Panc1 (cell line): ENCODE data around the gene N4BP2L2. TPM values are rescaled to one million over a fixed set of nuclear protein-coding genes. Genes with fewer than 3 reads are reported as not detected.
A peak's percentile ranks its signal among the peaks of the same experiment; 100 is the strongest.

ENCODE experiments used
- ATAC-seq: fragments of 200-7000 bp; cut with Tn5 transposase; 2 replicates; pipeline ENCODE4 v1.9.1; 2020; ENCODE audit warnings: mild to moderate bottlenecking, moderate library complexity
- BruUV-seq: library from RNA; stranded (reverse); fragments of 400-500 nt; replicated peaks from 2 replicates; lab custom pipeline; 2021; lab: Mats Ljungman, UMichigan
- CTCF ChIA-PET: fragments of 300-600 bp; sonication (Branson Sonifier 250); formaldehyde crosslinking; loops from one replicate; lab custom pipeline; 2022; ENCODE audit warnings: antibody characterized with exemption; lab: Charles Lee
- POLR2A ChIA-PET: fragments of 300-600 bp; sonication (Branson Sonifier 250); formaldehyde crosslinking; loops from one replicate; lab custom pipeline; 2022; ENCODE audit warnings: antibody characterized with exemption; lab: Charles Lee
- DNase-seq: peaks from one replicate; pipeline ENCODE4 v3.0.0-alpha.2; 2010; ENCODE audit warnings: low read depth, low spot score
- H3K27ac ChIP-seq: 2 replicates; pipeline ENCODE4 v1.5.1; 2011; ENCODE audit warnings: mild to moderate bottlenecking, low read length, inconsistent platforms
- H3K27me3 ChIP-seq: fragments of 200-500 bp; sonication (Bioruptor generic); 2 replicates; pipeline ENCODE4 v1.6.0; 2014; ENCODE audit warnings: low read length, inconsistent platforms; ENCODE audit not compliant: control insufficient read depth, insufficient read depth
- H3K36me3 ChIP-seq: fragments of 200-500 bp; sonication (Bioruptor generic); 2 replicates; pipeline ENCODE4 v1.5.1; 2014; ENCODE audit warnings: inconsistent platforms, mild to moderate bottlenecking, low read length, moderate library complexity; ENCODE audit not compliant: control insufficient read depth, insufficient read depth
- H3K4me1 ChIP-seq: 2 replicates; pipeline ENCODE4 v1.5.1; 2011; ENCODE audit warnings: inconsistent platforms, mild to moderate bottlenecking, low read length, moderate library complexity; ENCODE audit not compliant: control insufficient read depth, insufficient read depth
- H3K4me3 ChIP-seq, 2 experiments: 2 replicates each; pipeline ENCODE4 v1.5.1; 2011 to 2012; ENCODE audit warnings: low read depth in 2 of 2, low read length in 2 of 2, mild to moderate bottlenecking in 2 of 2, inconsistent platforms in 1 of 2, moderate library complexity in 1 of 2
- H3K9me3 ChIP-seq: fragments of 200-500 bp; sonication (Bioruptor generic); 2 replicates; pipeline ENCODE4 v1.5.1; 2014; ENCODE audit warnings: low read depth, mild to moderate bottlenecking, inconsistent platforms, low read length, moderate library complexity; ENCODE audit not compliant: control insufficient read depth, insufficient read depth
- CTCF ChIP-seq: fragments of 450-650 bp; IDR thresholded peaks from 2 replicates; pipeline ENCODE4 v1.5.1; 2017; ENCODE audit warnings: mild to moderate bottlenecking
- POLR2AphosphoS5 ChIP-seq: IDR thresholded peaks from 2 replicates; pipeline ENCODE4 v1.6.1; 2012; ENCODE audit warnings: mild to moderate bottlenecking, low read depth, low read length, moderate library complexity
- REST ChIP-seq, 2 experiments: IDR thresholded peaks; 2 replicates each; pipeline ENCODE4 v1.6.1; 2011 to 2012; ENCODE audit warnings: low read depth in 2 of 2, control low read depth in 1 of 2, low read length in 1 of 2, mild to moderate bottlenecking in 1 of 2, moderate library complexity in 1 of 2; ENCODE audit not compliant: insufficient read depth in 1 of 2
- SIN3A ChIP-seq: IDR thresholded peaks from 2 replicates; pipeline ENCODE4 v1.6.1; 2012; ENCODE audit warnings: low read depth, mild to moderate bottlenecking, low read length, moderate library complexity, borderline replicate concordance; ENCODE audit not compliant: insufficient read depth
- TCF7L2 ChIP-seq: IDR thresholded peaks from 2 replicates; pipeline ENCODE4 v1.6.1; 2011; ENCODE audit warnings: mild to moderate bottlenecking, low read depth, low read length, inconsistent platforms
- in situ Hi-C: cut with HindIII; loops from 2 replicates; pipeline ENCODE4 v1.10.0; 2016; ENCODE audit warnings: low sequenced_read_pairs, low pct_unique_long_range_greater_than_20kb
- intact Hi-C: fragments of 100-400 bp; cut with micrococcal nuclease; formaldehyde crosslinking; loops from one replicate; pipeline ENCODE4 v1.10.0; 2022; ENCODE audit not compliant: unreplicated experiment
- total RNA-seq: library from RNA; stranded (reverse); gene quantifications from one replicate; pipeline ENCODE4 v1.2.1, GENCODE V29; 2021; ENCODE audit not compliant: unreplicated experiment

N4BP2L2 gene
- total RNA-seq, 1 experiment from 2014 or later = 43.8 TPM

DNA sequence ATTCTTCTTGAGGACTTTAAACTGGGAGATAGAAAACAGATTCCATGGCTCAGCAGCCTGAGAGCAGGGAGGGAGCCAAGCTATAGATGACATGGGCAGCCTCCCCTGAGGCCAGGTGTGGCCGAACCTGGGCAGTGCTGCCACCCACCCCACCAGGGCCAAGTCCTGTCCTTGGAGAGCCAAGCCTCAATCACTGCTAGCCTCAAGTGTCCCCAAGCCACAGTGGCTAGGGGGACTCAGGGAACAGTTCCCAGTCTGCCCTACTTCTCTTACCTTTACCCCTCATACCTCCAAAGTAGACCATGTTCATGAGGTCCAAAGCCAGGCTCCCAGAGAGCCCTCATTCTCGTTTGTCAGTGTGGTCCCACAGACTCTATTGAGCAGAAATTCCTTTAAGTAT is 118.7 kb downstream of the N4BP2L2 start:
- BruUV-seq = no TSS peak
- POLR2A ChIA-PET = no interaction called here
- TF ChIP-seq POLR2AphosphoS5 (no peak), TCF7L2 (no peak), CTCF (no peak), SIN3A (no peak), REST (IDR thresholded peaks at IDR 0.05; ENCODE audit: insufficient read depth in 1 of 2, low read depth in 2 of 2, low read length in 1 of 2) (no peak)
- Histone ChIP-seq H3K27me3 (no peaks in the 10 kb centered on the region), H3K4me3 (no peak overlapping the region), H3K4me1 (no peaks in the 10 kb centered on the region), H3K27ac (no peak overlapping the region), H3K9me3 (no peaks in the 10 kb centered on the region), H3K36me3 (no peaks in the 10 kb centered on the region)
- intact Hi-C loops (no loop called here), in situ Hi-C loops (no loop called here)
- CTCF ChIA-PET = no interaction called here
- DNase-seq (no peak), ATAC-seq (no peak)

- POLR2A ChIA-PET = no interaction called here
- TF ChIP-seq POLR2AphosphoS5 (no peak), SIN3A (no peak)
- DNase-seq (no peak), ATAC-seq (no peak)
- intact Hi-C loops = no loop called here
- H3K27me3 ChIP-seq = no peaks in the 10 kb centered on the region
- in situ Hi-C loops = no loop called here
- no peaks in the 10 kb centered on the region for H3K9me3 ChIP-seq
- no peaks in the 10 kb centered on the region for H3K4me1 ChIP-seq
- H3K36me3 ChIP-seq = no peaks in the 10 kb centered on the region
- H3K4me3 ChIP-seq = no peak overlapping the region
- H3K27ac ChIP-seq = no peak overlapping the region
- BruUV-seq = no TSS peak
- CTCF ChIA-PET = interaction anchor here (0.6 kb wide), 1 partner anchor 131 kb away, joined by 3 read pairs; no protein-coding TSS in a partner anchor
Observed at GRCh38 chr13:32417995-32418394, 120.6 kb downstream of the N4BP2L2 start.

DNA sequence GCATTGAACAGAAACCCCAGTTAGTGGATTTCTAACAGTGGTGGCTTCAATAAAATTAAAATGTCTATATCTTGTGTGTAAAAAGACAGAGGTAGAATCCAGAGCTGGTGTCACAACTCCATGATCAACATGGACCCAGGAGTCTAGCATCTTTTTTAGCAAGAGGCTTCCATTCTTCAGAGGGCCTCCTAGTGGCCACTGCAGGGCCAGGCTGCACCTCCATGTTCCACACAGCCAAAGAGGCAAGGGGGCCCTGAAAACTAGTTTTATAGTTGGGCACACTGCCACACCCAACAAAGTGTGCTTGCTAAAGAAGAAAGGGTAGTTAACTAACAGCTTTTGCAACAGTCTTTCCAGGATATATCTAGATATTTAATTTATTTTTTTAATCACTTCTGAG is 123.6 kb downstream of the N4BP2L2 start:
- ChIA-PET CTCF (interaction anchor here (0.7 kb wide), 1 partner anchor 11 kb away, joined by 7 read pairs; no protein-coding TSS in a partner anchor), POLR2A (no interaction called here)
- intact Hi-C loops (no loop called here), in situ Hi-C loops (no loop called here)
- Histone ChIP-seq H3K27me3 (no peaks in the 10 kb centered on the region), H3K9me3 (no peaks in the 10 kb centered on the region), H3K4me1 (no peaks in the 10 kb centered on the region), H3K36me3 (no peaks in the 10 kb centered on the region), H3K4me3 (no peak overlapping the region), H3K27ac (no peak overlapping the region)
- ATAC-seq (0 out of 2 replicates have a peak, but pooled peaks have one; percentile 48), DNase-seq (no peak)
- no peak for TF ChIP-seq SIN3A
- TF ChIP-seq CTCF = peak; percentile 69
- no TSS peak for BruUV-seq
